ENCODE results near the gene DACT3. TPM values are rescaled to one million over a fixed set of nuclear protein-coding genes. Genes with fewer than 3 reads are reported as not detected.

The DACT3 gene
- total and polyA plus RNA-seq, 2 of the 13 experiments (the other 11 are each of a cell fraction or from before 2014, with no cell fraction given), result 0.04 TPM; not detected in 1

DNA sequence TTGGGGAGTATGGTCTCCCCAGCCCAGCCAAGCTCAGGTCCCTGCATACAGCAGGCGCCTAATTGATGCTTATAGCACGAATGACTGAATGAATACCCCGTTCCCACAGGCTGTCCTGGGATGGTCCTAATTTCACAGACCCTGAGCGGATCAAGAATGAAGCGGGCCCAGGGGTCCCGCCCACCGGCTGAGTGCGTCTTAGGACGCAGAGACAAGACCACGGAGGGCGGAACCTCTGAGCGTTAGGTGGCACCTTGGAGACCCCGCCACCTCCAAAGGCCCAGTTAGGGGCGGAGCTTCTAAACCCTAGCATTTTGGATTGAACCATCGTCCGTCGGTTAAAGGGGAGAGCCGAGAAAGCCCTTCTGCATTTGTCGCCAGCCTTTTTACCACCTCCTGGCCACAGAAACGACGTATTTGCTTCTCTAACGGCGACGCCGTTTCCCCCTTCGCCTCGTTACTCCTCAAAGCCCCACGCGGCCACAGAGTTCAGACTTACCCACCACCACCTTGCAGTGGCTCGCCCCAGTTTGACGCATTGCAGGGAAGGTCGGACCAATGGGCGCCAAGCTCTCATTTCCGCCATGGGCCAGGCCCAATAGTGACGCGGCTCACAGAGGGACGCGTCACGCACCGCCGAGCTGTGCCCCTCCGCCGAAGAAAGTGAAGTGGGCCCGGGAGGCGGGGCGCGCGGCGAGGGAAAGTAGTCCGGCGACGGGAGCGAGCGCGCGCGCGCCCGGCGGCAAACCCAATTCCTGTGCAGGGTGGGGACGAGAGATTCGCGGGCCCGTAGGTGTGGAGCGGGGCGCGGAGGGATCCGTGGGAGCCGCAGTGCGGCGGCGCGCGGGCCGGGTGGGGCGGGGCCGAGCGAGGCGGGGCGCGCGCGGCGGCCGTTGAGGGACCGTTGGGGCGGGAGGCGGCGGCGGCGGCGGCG lies 60.3 kb downstream of the DACT3 start (continued):
- TF ChIP-seq, protein P1, sequence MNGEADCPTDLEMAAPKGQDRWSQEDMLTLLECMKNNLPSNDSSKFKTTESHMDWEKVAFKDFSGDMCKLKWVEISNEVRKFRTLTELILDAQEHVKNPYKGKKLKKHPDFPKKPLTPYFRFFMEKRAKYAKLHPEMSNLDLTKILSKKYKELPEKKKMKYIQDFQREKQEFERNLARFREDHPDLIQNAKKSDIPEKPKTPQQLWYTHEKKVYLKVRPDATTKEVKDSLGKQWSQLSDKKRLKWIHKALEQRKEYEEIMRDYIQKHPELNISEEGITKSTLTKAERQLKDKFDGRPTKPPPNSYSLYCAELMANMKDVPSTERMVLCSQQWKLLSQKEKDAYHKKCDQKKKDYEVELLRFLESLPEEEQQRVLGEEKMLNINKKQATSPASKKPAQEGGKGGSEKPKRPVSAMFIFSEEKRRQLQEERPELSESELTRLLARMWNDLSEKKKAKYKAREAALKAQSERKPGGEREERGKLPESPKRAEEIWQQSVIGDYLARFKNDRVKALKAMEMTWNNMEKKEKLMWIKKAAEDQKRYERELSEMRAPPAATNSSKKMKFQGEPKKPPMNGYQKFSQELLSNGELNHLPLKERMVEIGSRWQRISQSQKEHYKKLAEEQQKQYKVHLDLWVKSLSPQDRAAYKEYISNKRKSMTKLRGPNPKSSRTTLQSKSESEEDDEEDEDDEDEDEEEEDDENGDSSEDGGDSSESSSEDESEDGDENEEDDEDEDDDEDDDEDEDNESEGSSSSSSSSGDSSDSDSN (CRISPR knock-in tag; IDR thresholded peaks at IDR 0.05), result peak; percentile 67; the same call in 1 of the 2 replicates
- TF ChIP-seq SAFB2 (CRISPR knock-in tag; IDR thresholded peaks at IDR 0.05; ENCODE audit: borderline replicate concordance, low read depth) (no peak; the same call in 1 of the 2 replicates), GABPA (IDR thresholded peaks at IDR 0.05; ENCODE audit: low read depth, low read length) (no peak), GABPA (CRISPR knock-in tag; IDR thresholded peaks at IDR 0.05; ENCODE audit: low read depth) (no peak), SMAD3 (CRISPR knock-in tag; IDR thresholded peaks at IDR 0.05) (peak; percentile 52), ZNF251 (CRISPR knock-in tag; IDR thresholded peaks at IDR 0.05) (no peak), REPIN1 (CRISPR knock-in tag; IDR thresholded peaks at IDR 0.05; ENCODE audit: borderline replicate concordance, low read depth) (peak; percentile 60; the same call in 1 of the 2 replicates), MAF1 (CRISPR knock-in tag; IDR thresholded peaks at IDR 0.05; ENCODE audit: borderline replicate concordance) (peak; percentile 88; the same call in 1 of the 2 replicates), CENPT (CRISPR knock-in tag; IDR thresholded peaks at IDR 0.05; ENCODE audit: low read depth) (no peak), PAF1 (CRISPR knock-in tag; IDR thresholded peaks at IDR 0.05) (no peak), ZNF484 (CRISPR knock-in tag; IDR thresholded peaks at IDR 0.05; ENCODE audit: borderline replicate concordance, low read depth) (no peak), MTF2 (CRISPR knock-in tag; IDR thresholded peaks at IDR 0.05; ENCODE audit: borderline replicate concordance) (peak; percentile 87; the same call in 1 of the 2 replicates), HNF4A (CRISPR knock-in tag; IDR thresholded peaks at IDR 0.05) (no peak), ZNF563 (CRISPR knock-in tag; IDR thresholded peaks at IDR 0.05) (peak; percentile 89), NFE2 (CRISPR knock-in tag; IDR thresholded peaks at IDR 0.05) (no peak), ELF1 (CRISPR knock-in tag; IDR thresholded peaks at IDR 0.05) (peak; percentile 69)
- TF ChIP-seq, protein P2, sequence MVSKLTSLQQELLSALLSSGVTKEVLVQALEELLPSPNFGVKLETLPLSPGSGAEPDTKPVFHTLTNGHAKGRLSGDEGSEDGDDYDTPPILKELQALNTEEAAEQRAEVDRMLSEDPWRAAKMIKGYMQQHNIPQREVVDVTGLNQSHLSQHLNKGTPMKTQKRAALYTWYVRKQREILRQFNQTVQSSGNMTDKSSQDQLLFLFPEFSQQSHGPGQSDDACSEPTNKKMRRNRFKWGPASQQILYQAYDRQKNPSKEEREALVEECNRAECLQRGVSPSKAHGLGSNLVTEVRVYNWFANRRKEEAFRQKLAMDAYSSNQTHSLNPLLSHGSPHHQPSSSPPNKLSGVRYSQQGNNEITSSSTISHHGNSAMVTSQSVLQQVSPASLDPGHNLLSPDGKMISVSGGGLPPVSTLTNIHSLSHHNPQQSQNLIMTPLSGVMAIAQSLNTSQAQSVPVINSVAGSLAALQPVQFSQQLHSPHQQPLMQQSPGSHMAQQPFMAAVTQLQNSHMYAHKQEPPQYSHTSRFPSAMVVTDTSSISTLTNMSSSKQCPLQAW (CRISPR knock-in tag; IDR thresholded peaks at IDR 0.05), result peak; percentile 64
- TF ChIP-seq, protein P3, sequence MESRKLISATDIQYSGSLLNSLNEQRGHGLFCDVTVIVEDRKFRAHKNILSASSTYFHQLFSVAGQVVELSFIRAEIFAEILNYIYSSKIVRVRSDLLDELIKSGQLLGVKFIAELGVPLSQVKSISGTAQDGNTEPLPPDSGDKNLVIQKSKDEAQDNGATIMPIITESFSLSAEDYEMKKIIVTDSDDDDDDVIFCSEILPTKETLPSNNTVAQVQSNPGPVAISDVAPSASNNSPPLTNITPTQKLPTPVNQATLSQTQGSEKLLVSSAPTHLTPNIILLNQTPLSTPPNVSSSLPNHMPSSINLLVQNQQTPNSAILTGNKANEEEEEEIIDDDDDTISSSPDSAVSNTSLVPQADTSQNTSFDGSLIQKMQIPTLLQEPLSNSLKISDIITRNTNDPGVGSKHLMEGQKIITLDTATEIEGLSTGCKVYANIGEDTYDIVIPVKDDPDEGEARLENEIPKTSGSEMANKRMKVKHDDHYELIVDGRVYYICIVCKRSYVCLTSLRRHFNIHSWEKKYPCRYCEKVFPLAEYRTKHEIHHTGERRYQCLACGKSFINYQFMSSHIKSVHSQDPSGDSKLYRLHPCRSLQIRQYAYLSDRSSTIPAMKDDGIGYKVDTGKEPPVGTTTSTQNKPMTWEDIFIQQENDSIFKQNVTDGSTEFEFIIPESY (CRISPR knock-in tag; IDR thresholded peaks at IDR 0.05), result no peak
- TF ChIP-seq, protein P4, sequence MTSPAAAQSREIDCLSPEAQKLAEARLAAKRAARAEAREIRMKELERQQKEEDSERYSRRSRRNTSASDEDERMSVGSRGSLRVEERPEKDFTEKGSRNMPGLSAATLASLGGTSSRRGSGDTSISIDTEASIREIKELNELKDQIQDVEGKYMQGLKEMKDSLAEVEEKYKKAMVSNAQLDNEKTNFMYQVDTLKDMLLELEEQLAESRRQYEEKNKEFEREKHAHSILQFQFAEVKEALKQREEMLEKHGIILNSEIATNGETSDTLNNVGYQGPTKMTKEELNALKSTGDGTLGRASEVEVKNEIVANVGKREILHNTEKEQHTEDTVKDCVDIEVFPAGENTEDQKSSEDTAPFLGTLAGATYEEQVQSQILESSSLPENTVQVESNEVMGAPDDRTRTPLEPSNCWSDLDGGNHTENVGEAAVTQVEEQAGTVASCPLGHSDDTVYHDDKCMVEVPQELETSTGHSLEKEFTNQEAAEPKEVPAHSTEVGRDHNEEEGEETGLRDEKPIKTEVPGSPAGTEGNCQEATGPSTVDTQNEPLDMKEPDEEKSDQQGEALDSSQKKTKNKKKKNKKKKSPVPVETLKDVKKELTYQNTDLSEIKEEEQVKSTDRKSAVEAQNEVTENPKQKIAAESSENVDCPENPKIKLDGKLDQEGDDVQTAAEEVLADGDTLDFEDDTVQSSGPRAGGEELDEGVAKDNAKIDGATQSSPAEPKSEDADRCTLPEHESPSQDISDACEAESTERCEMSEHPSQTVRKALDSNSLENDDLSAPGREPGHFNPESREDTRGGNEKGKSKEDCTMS (CRISPR knock-in tag; conservative IDR thresholded peaks at IDR 0.05), result no peak; the same call in 1 of the 2 replicates
- TF ChIP-seq, protein P5, sequence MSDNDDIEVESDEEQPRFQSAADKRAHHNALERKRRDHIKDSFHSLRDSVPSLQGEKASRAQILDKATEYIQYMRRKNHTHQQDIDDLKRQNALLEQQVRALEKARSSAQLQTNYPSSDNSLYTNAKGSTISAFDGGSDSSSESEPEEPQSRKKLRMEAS (IDR thresholded peaks at IDR 0.05), result no peak; the same call in none of the 2 replicates

Data from HepG2 (cell line).